ENCODE data around the gene REEP6. TPM values are rescaled to one million over a fixed set of nuclear protein-coding genes. Genes with fewer than 3 reads are reported as not detected.
"Not testable (repeated sequence)": the region's sequence is repeated elsewhere in the genome, so short reads cannot be mapped to it uniquely, and the experiment has no call there.

Gene REEP6
- total RNA-seq, 1 experiment from 2014 or later, result 4.1 TPM

DNA sequence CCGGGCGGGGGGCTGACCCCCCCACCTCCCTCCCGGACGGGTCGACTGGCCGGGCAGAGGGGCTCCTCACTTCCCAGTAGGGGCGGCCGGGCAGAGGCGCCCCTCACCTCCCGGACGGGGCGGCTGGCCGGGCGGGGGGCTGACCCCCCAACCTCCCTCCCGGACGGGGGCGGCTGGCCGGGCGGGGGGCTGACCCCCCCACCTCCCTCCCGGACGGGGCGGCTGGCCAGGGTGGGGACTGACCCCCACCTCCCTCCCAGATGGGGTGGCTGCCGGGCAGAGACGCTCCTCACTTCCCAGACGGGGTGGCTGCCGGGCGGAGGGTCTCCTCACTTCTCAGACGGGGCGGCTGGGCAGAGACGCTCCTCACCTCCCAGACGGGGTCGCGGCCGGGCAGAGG is 8.2 kb downstream of the REEP6 start:
- in situ Hi-C loops (cut with HindIII; ENCODE audit: low pct_unique_long_range_greater_than_20kb, low sequenced_read_pairs); DNase-seq (ENCODE audit: low read depth): not testable (repeated sequence)

DNA sequence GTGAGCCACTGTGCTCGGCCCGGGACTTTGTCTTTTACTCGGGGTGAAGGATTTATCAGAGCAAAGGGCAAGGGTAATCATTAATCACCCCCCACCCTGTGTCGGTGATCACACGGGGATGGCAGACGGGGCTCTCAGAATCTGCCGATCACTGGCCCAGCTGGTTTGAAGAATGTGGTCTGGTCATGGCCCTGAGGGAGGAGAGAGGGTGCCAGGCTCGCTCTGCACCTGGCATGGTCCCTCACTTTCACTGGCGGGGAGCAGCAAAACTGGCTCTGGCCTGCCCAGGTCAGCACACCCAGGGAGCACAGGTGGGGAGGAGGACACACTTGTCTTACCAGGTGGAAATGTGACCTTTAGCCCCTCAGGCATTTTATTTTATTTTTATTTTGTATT is 10.2 kb downstream of the REEP6 start:
- in situ Hi-C loops (cut with HindIII; ENCODE audit: low pct_unique_long_range_greater_than_20kb, low sequenced_read_pairs), result no loop called here
- DNase-seq (ENCODE audit: low read depth), result no peak

DNA sequence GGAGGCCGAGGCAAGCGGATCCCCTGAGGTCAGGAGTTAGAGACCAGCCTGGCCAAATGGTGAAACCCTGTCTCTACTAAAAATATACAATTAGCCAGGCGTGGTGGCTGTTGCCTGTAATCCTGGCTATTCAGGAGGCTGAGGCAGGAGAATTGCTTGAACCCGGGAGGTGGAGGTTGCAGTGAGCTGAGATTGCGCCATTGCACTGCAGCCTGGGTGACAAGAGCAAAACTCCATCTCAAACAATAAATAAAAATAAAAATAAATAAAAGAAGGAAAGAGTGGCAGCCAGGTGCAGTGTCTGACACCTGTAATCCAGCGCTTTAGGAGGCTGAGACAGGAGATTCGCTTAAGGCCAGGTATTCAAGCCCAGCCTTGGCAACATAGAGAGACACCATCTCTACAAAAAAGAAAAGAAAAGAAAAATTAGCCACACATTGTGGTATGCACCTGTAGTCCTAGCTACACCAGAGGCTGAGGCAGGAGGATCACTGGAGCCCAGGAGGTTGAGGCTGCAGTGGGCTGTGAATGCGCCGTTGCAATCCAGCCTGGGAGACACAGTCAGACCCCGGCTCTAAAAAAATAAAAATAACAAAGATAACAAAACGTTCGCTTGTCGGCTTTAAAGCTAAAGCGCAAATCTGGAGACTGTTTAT is 11.6 kb downstream of the REEP6 start:
- no peak for DNase-seq (ENCODE audit: low read depth)
- in situ Hi-C loops (cut with HindIII; ENCODE audit: low pct_unique_long_range_greater_than_20kb, low sequenced_read_pairs), result no loop called here

DNA sequence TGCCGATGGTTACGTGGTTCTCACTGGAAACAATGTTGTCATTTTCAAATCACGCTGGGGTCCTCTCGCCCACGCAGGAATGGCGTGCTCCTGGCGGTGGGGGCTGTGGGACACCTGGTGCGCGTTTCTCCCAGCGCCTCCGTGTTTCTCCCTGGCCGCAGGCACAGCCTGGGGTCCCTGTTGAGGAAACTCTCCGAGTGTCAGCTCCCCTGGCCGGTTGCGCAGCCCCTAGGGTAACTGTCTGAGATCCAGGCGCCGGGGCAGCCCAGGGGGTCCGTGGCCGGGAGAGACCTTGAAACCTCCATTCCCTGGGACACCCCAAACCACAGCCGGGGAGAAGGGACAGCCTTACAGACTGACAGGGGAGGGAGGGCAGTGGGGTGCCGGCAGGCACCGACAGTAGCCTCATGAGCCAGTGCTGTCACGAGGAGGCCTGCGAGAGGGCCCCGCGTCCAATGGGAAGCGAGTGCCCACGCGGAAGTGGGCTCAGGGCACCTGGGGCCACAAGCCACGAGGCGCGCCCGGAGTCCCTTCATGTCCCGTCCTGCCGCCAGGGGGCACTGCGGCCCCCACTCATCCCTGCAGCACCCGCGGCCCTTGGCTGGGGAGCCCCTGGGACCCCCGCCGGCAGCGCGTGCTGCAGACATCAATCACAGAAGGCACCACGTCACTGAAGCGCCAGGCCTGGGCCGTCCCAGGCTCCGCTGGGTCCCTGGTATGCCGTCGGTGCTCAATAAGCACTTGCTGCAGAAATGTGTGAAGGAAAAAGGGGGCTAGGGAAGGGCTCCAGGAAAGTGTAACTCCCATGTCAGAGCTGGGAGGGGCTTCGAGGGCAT is 12.3 kb downstream of the REEP6 start:
- in situ Hi-C loops (cut with HindIII; ENCODE audit: low pct_unique_long_range_greater_than_20kb, low sequenced_read_pairs), result no loop called here
- DNase-seq (ENCODE audit: low read depth), result no peak

DNA sequence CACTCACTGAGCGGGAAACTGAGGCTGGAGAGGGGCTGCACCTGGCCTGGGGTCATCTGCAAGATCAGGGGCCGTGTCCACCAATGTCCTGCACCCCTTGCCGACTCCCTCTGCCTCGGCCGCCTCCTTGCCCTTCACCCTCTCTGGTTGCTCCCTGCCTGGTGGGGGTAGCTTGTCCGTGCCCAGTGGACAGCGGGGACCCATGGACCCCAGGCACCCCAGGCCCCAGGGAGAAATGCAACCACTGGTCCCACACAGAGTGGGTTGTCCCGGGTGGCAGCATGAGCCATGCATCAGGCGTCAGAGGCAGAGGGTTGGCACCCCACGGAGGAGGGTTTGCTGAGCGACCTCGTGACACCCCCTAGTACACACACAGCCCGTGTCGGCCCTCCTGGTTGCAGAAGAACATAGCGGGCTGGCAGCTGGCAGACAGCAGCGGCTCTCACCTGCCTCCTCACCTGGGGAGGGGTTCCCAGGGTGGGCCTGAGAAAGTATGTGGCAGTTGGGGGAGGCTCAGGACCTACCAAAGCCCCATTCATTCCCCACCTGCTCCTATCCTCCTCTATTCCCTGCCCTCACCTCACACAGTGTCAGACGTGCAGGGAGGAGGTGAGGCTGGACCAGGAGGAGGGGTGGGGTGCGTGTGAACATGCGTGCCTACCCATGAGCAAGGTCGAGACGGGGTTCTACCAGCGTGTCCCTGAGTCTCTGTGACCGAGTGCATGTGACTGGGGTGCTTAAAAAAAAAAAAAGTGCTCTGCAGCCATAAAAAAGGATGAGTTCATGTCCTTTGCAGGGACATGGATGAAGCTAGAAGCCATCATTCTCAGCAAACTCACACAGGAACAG is 13.2 kb downstream of the REEP6 start:
- in situ Hi-C loops (cut with HindIII; ENCODE audit: low pct_unique_long_range_greater_than_20kb, low sequenced_read_pairs), result no loop called here
- no peak for DNase-seq (ENCODE audit: low read depth)

DNA sequence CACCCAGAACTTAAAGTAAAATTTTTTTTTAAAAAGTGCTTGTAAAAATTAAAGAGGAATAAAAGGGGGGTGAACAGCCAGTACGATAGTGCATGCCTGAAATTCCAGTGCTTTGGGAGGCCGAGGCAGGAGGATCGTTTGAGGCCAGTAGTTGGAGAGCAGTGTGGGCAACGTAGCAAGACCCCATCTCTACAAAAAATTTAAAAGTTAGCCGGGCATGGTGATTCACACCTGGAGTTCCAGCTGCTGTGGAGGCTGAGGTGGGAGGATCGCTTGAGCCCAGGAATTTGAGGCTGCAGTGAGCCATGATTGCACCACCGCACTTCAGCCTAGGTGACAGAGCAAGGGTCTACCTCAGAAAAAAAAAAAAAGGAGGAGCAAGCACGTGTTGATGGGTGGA is 14.0 kb downstream of the REEP6 start:
- DNase-seq (ENCODE audit: low read depth), result no peak
- in situ Hi-C loops (cut with HindIII; ENCODE audit: low pct_unique_long_range_greater_than_20kb, low sequenced_read_pairs), result no loop called here

DNA sequence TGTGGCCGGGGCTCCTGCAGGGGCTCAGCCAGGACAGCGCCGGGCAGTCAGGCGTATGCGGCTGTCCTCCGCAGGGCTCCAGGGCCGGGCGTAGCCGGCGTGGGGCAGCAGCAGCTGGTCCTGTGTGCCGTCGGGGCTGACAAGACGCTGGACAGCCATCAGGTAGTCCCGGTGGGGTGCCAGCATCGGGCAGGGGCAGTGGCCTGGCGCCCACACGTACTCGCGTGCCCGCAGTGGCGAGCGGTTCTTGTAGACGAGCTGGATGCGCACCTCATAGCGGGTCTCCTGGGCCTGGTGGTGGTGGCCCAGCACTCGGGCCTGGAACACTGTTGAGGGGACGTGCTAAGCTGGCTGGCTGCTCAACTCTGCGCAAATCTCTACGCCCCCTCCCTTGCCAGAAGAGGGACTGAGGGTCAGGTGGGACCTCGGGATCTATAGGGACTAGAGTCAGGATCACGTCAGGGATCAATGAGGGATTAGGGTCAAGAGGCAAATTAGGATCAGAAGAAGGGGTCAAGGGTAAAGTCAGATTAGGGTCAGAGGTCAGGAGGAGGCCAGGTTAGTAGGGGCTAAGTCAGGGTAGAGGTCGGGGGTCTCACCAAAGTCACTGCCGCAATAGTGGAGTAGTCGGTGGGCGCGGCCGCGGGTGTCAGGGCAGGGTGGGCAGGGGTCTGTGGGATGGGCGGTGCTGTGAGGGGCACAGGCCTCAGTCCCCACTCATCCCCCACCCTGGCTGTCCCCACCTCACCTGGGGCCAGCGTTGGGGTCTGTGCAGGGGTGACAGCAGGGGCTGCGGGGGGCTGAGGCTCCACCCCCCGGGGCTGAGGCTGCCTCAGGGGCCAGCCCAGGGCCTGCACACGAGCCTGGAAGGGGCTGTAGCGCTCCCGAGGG is 15.3 kb downstream of the REEP6 start:
- DNase-seq (ENCODE audit: low read depth), result no peak
- in situ Hi-C loops (cut with HindIII; ENCODE audit: low pct_unique_long_range_greater_than_20kb, low sequenced_read_pairs), result no loop called here

DNA sequence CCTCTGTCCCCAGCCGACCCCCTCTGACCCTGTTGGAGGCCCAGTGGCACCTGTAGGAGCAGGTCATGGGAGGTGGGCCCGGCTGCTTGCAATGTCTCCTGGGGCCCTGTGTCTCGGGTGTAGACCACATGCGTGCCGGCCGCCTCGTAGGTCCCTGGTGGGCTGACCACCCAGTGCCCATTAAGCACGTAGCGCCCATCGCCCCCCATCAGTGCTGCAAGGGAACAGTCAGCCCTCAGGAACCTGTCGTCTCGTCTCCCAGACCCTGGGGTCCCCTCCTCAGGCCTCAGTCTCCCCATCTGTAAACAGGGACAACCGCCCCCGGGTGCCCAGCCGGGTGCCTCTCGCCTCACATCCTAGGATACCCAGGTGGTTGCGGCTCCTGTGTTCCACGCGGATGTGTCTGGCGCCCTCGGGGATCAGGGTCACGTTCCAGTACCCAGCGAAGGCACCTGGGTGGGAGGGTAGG is 16.2 kb downstream of the REEP6 start:
- in situ Hi-C loops (cut with HindIII; ENCODE audit: low pct_unique_long_range_greater_than_20kb, low sequenced_read_pairs), result no loop called here
- DNase-seq (ENCODE audit: low read depth), result no peak

DNA sequence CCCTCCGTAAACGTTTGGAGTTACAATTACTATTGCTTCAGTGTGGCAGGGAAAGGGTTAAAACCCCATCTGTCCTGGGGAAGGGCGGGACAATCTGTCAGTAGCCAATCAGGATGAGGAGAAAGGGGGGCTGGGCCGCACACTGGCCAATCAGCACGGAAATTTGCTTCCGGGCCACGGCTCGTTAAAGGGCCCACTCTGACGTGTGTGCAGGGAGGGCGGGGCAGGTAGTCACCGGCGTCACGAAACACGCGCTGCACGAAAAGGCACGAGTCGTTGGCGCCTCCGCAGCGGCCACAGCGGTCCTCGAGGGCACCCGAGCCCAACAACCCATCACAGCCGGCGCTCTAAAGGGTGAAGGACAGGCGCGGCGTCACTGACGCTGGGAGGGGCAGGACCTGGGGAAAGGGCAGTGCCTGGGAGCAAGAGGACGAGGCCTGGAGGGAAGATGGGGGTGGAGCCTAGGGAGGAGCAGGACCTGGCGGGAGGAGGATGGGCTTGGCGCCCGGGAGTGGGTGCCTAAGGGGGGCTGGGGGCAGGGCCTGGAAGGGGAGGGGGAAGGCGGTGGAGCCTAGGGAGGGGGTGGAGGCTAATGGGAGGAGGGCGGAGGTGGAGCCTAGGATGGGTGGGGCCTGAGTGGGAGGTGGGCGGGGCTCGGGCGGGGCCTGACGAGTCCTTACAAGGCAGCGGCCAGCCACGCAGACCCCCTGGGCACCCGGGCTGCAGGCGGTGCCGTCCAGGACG is 17.0 kb downstream of the REEP6 start:
- peak; percentile 94 for DNase-seq (ENCODE audit: low read depth)
- in situ Hi-C loops (cut with HindIII; ENCODE audit: low pct_unique_long_range_greater_than_20kb, low sequenced_read_pairs), result no loop called here

DNA sequence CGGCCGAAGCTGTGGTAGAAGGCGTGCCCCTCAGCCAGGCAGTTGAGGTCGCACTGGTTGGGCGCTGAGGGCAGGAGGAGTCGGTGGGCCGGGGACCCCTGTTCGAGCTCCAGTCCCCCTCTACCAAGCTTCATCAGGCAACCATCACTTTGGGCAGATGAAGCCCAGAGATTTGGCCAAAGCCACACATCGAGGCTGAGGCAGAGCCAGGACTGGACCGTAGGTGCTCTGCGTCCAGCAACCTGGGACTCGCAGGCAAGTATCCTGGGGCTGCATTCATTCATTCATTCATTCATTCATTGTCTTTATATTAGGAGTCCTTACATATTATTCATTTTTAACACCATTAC is 17.5 kb downstream of the REEP6 start:
- in situ Hi-C loops (cut with HindIII; ENCODE audit: low pct_unique_long_range_greater_than_20kb, low sequenced_read_pairs), result no loop called here
- DNase-seq (ENCODE audit: low read depth), result peak; percentile 40

DNA sequence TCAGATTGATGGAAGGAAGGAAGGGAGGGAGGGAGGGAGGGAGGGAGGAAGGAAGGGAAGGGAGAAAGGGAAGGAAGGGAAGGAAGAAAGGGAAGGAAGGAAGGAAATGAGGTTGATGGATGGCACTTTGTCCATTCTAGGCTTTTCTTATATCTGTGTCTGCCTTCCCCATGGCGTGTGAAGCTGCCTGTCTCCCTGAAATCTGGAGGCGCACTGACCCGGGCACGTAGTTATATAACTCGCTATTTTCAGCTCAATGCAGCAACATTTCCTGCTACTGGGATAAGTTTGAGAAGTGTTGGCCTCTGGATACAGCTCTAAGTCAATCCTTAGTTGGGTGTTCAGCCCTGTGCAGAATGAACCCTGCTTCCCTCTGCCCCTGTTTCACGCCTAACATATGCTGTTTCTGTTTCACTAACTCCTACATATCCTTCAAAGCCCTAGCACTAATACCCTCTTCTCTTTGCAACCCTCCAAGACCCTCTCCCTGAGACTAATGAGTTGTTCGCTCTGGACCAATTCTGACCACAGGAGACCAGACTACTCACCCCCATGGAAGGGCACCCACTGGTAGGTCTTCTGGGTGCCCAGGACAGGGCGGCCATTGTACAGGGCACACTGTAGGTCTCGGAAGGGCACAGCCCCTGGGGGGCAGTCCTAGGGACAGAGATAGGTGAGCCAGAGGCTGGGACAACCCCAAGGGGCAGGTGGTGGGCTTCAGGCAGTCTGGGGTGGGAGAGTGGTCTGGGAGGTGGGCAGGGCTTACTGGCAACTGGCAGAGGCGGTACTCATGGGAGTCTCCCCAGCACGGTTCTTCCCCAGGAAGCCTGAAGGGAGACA is 18.8 kb downstream of the REEP6 start:
- in situ Hi-C loops (cut with HindIII; ENCODE audit: low pct_unique_long_range_greater_than_20kb, low sequenced_read_pairs), result no loop called here
- DNase-seq (ENCODE audit: low read depth), result no peak

DNA sequence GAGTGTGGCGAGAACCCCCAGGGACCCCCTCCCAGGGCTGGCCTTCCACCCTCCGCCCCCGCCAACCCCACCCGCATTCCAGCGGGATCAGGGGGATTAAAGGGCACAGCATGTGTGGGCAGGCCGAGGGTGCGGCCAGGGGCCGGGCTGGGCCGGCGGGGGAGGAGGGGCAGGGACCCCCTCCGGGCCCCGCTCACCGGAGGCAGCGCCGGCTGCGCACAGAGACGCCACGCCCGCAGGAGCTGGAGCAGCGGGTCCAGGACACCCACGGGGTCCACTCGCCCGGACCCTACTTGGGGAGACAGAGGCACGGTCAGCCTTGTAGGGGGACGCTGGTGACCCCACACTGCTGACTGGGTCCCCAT is 19.4 kb downstream of the REEP6 start:
- in situ Hi-C loops (cut with HindIII; ENCODE audit: low pct_unique_long_range_greater_than_20kb, low sequenced_read_pairs), result no loop called here
- DNase-seq (ENCODE audit: low read depth), result no peak

DNA sequence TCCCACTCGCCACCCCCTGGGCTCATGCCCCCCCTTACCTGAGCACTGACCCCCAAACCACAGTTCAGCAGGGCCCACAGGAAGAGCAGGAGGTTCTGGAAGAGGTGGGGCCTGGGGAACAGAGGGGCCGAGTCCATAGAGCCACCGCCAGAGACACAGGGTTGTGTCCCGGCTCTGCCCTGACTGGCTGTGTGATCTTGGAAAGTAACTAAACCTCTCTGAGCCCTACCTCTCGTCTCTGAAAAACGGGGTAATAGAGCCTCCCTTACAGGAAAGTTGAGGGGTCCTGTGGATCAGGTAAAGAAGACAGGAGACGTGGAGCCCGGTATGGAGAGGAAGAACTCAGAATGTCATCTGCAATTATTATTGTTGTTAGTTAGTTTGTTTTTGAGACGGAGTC is 19.8 kb downstream of the REEP6 start:
- in situ Hi-C loops (cut with HindIII; ENCODE audit: low pct_unique_long_range_greater_than_20kb, low sequenced_read_pairs), result no loop called here

DNA sequence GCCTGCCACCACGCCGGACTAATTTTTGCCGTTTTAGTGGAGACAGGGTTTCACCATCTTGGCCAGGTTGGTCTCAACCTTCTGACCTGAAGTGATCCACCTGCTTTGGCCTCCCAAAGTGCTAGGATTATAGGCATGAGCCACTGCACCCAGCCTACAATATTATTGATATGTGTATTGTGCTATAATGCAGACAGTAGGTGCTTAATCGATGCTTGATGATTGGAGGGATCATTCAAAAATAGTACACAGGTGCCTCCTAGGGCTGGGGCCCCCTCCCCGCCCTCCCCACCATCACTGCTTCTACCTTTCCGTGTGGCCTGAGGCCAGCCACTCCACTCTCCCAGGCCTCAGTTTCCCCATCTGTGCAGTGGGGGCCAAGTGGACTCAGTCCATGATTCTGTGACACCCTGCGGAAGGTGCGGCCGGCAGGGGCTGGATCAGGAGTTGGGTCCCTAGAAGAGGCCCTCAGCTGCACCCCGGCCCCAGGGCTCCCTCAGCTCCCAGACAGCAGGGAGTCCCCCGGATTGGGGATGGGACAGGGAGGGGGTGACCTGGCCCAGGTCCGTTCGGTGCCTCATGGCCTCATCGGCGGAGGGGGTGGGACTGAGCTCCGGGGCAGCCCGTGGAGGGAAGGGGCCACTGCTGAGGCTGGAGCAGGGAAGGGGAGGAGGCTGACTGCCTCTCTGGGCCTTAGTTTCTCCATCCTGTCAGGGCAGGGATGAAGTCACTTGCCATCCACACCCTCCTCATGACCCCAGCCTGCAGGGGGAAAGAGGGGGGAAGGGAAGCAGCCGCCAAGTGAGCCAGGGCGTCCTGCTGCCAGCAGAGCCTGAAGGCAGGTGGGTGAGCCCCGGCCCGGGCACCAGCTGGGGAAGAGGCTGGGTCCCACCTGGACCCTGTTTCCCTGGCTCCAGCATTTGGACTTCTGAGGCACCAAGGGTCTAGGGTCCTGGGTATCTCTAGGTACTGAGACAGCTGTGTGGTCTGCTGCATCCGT is 20.6 kb downstream of the REEP6 start:
- in situ Hi-C loops (cut with HindIII; ENCODE audit: low pct_unique_long_range_greater_than_20kb, low sequenced_read_pairs), result no loop called here
- DNase-seq (ENCODE audit: low read depth), result no peak

More for the DNA sequence above, 19.8 kb downstream of the REEP6 start:
- DNase-seq (ENCODE audit: low read depth), result no peak

DNA sequence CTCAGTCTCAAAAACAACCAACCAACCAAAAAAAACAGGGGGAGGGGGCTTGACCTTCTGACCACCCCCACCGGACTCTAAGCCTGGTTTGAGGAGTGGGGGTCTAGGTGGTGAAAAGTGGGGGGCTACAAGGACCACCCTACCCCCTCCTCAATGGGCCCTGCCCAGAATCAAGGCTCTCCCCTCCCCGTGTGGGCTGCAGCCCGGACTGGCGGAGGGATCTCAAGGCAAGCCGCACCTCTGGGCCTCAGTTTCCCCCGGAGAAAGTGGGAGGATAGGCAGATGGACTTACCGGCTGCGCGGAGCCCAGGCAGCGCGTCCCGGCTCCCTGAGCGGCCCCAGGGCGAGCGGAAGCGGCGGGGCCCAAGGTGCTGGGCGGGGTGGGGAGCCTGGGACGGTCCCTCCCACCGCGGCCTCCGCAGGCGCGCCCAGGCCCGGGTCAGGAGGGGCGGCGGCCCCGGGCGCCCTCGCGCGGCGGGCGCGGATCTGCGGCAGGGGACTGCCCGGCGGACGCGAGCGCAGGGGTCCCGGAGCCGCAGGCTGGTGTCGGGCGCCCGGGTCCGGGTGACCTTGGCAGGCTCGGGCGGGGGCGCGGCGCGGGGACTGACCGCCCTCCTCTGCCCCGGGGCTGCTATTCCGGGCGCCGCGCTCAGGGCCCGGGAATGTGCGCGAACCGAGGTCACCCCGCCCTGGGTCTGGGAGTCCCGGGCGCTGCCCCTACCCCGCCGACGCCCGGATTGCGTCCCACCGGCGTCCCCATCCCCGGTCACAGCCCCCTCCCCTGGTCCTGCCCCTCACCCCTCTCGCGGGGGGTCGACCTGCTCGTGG is 21.9 kb downstream of the REEP6 start, which contains the start of gene ADAMTSL5:
Gene ADAMTSL5 (minus strand): TSS at position 349 of the 828 bp plus-strand sequence. CDS start 2,076 bp downstream, outside the sequence.
- in situ Hi-C loops (cut with HindIII; ENCODE audit: low pct_unique_long_range_greater_than_20kb, low sequenced_read_pairs), result no loop called here
- DNase-seq (ENCODE audit: low read depth), result no peak

Measured in Caki2 (cell line).